Measurements from ENCODE around the gene CDK5R1.
A peak's percentile ranks its signal among the peaks of the same experiment; 100 is the strongest.

Gene CDK5R1

DNA sequence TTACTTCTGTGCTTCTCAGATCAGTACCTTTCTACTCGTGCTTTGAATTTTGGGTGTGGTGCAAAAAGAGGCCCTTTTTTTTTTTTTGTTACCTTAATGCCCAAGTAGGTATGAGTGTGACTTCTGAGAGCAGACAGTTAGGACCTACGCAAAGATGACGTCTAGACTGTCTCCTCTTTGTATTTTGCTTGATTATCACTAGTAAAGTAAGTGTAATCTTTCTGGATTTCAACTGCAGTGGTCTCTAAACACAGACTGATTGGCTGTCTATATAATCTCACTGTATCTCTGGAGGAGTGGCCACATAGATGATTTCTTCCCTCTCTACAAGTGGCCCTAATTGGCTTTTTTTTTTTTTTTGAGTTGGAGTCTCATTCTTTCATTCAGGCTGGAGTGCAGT, 11.5 kb upstream of the CDK5R1 start:
- DNase-seq, result no peak

DNA sequence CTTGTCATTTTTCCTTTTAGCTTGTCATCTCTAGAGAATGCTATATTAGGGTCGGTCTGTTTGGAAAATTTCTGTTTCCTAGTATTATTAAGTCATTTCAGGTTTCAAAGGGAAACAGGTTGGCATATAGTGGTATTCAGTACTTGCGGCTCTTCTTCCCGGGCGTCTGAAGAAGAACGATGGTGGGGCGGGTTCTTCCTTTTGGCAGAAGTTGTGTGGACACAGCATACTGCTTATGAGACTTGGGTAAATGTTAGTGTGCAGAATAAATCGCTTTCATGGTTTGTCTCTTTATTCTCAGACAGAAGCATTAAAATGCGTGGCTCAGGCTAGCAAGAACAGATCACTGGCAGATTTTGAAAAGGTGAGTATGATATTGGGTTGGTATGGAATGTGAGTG, 9.6 kb upstream of the CDK5R1 start:
- DNase-seq, result no peak

DNA sequence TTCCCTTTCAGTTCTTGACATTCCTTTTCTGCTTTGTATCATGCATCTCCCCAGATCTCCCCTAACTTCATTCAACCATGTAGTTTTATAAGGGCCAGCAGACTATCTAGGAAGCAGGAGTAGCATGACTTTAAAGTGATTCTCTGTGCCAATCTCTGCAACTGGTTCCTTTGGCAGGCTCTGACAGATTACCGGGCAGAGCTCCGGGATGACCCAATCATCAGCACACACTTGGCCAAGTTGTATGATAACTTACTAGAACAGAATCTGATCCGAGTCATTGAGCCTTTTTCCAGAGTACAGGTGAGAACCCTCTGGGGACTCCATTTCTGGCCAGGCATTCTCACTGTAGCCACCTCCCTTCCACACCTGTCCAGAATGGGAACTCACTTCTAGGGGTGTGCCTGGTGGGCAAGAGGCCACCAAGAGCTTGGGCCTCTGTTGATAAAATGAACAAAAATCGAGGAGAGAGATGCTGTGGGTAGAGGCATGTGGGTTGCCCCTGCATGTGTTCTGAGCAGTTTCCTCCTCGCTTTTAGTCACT, 7.6 kb upstream of the CDK5R1 start:
- no peak for DNase-seq

DNA sequence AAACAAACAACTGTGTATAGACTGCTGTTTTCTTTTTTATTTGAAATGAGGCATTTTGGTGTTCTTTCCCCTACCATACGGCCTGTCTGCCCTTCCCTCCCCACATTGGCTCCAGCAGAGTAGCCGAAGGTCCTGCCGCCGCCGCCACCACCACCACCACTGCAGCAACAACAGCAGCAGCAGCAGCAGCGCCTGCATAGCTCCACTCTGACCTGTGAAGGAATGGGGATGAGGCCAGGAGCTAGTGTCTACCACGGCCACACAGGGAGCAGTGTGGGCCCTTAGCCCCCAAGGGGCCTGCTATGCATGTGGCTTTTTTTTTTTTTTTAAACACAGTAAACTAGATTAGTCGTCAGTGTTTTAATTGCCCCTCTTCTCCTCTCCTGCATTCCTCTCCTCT, 5.6 kb upstream of the CDK5R1 start:
- no peak for DNase-seq

DNA sequence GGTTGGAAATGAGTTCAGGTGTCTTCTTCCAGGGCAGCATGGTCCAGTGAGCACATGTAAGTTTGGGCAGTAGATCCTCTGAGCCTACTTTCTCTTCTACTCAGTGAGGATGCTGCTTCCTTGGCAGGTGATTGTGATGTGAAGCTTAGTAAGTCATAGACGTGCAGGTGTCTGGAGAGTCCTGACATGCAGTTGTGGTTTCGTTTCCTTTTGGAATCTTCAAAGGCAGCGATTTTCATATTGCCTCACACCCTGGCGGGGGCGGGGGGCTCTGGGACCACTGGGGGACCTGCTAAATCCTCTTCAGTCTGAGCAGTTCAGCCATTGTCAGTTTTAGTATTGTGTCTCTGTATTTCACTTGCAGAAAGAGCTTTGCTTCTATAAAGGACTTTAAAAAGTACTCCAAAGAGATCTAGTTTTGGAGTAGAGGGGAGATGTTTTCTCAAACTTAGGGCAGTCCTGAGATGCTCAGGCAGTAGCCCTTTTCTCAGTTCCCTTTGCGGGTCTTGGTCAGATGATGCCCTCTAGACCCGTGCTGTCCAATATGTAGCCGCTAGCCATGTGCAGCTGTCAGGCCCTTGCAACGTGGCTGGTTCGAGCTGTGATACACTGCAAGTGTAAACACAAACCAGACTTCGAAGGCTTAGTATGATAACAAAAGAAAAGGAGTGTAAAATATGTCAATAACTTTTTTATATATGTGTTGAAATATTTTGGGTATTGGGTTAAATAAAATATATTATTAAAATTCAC, 4.0 kb upstream of the CDK5R1 start:
- no peak for DNase-seq

DNA sequence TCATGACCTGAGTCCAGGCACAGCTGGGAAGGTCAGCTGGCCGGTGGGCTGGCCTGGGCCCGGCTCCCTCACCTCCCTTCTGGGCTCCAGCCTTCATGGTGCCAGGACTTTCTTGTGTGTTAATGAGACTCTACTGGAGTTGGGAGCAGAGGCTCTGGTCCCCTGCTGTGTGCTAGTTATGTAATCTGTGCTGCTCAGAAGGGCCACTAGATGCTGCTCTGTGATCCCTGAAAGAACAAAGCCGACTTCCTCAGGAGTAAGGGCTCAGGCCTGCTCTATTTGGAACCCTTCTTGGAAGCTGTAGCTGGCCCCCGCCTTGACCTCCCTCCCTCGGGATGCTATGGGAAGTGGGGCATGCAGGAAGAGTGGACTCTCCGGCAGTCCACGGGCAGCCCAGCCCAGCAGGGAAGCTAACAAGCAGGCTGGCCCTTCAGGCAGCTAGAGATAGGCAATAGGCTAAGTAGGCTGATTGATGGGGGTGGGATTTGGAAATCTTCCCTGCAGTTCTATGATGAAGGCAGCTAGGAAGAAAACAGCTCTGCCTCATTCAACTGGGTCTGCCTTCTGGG, 3.3 kb upstream of the CDK5R1 start:
- DNase-seq, result peak; percentile 34

DNA sequence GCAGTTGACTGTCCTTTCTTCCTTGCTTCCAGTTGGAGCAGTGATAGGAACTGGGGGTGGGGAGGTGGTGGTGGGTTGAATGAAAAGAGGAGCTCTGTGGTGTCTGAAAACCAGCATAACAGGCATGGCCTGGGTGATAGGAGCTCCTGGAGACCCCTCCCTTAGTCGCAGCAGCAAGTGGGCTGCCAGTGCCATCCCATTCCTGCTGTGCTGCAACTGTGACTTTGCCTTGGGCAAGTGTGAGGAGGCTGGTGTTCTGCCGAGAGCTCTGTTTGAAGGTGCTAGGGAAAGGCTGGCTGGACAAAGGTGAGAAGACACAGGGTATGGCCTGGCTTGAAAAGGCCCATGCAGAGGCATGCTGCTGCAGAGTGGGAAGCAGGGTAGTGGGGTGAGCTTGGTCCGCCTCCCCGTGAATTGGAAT, 2.7 kb upstream of the CDK5R1 start:
- no peak for DNase-seq

DNA sequence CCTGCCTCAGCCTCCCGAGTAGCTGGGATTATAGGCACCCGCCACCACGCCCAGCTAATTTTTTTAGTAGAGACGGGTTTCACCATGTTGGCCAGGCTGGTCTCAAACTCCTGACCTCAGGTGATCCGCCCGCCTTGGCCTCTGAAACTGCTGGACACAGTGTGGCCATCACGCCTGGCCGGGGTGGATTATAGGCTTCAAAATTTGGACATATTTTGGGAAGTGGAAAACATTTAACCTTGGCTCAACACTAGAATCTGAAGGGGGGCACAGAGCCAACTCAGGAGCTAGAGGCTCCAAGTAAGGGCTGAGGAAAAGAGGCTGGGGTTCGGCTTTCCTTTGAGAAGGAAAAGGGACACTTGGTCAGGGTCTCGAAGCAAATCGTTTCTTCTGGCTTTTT, 2.2 kb upstream of the CDK5R1 start:
- DNase-seq, result no peak

DNA sequence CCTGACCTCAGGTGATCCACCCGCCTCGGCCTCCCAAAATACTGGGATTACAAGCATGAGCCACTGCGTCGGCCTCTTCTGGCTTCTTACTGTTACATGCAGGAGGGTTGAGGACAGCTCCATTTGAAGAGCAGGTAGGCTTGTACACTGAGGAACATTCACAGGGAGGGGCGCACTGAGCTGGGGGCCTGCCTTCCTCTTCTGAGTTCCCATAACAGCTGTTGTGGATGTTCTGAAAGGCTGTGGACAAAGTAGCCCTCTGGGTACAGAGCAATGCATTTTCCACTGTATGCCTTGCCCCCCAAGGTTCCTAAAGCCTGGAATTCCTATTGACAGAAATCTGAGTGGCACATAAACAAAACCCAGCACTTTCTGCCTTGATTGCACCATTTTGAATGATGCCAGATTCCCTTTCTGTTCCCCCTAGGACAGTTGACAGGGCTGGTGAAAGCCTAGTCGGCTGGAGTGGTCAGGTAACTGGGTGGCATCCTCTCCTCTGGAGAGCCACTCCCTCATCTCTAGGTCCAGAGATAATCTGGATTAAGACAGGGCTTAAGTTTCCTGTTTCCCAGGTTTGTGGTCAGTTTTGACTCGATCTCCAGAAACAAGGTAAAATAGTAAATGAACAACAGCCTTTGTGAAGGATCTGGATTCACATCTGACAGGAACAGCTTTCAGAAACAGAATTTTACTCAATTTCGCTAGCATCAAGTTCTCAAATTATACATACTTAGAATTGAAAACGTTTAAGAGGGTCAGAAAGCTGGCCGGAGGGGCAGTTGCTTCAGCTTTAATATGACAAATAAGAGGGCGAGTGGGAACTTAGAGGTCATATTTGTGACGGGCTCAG, 1.3 kb upstream of the CDK5R1 start:
- DNase-seq, result no peak

DNA sequence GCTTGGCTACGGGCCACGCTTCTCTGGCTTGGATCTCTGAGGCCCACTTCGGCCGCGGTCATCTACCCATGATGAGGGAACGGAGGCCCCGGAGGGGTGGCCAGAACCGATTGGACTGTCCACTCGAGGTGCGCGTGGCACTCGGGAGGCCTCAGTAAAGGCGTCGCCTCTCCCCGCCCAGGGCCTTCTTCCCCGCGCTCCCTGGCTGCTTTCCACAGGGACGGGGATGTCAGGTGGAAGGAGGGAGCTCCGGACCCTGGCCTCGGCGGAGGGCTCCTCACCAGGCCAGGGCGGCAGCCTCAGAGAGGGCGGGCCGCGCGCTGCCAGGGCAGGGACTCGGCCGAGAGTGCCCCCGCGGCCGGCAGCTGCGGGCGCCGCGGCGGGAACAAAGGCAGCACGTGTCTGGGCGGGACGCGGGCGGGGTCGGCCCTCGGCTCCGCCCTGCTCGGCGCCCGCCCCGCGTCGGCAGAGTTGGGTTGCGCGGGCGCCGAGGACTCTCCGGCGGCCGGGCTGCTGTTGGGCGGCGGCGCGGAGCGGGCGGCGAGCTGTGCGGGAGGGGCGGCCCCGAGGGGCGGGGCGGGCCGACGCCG, 587 bp upstream of the CDK5R1 start:
- DNase-seq, result peak; percentile 67

DNA sequence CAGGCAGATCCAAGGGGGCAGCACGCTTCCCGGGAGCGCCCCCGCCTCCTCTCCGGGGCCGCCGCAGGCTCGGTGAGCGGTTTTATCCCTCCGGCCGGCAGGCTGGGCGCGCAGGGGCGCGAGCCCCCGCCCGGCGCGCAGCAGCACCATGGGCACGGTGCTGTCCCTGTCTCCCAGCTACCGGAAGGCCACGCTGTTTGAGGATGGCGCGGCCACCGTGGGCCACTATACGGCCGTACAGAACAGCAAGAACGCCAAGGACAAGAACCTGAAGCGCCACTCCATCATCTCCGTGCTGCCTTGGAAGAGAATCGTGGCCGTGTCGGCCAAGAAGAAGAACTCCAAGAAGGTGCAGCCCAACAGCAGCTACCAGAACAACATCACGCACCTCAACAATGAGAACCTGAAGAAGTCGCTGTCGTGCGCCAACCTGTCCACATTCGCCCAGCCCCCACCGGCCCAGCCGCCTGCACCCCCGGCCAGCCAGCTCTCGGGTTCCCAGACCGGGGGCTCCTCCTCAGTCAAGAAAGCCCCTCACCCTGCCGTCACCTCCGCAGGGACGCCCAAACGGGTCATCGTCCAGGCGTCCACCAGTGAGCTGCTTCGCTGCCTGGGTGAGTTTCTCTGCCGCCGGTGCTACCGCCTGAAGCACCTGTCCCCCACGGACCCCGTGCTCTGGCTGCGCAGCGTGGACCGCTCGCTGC, 832 bp downstream of the CDK5R1 start:
- DNase-seq, result no peak

DNA sequence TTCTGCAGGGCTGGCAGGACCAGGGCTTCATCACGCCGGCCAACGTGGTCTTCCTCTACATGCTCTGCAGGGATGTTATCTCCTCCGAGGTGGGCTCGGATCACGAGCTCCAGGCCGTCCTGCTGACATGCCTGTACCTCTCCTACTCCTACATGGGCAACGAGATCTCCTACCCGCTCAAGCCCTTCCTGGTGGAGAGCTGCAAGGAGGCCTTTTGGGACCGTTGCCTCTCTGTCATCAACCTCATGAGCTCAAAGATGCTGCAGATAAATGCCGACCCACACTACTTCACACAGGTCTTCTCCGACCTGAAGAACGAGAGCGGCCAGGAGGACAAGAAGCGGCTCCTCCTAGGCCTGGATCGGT, 1.4 kb downstream of the CDK5R1 start:
- DNase-seq, result no peak

DNA sequence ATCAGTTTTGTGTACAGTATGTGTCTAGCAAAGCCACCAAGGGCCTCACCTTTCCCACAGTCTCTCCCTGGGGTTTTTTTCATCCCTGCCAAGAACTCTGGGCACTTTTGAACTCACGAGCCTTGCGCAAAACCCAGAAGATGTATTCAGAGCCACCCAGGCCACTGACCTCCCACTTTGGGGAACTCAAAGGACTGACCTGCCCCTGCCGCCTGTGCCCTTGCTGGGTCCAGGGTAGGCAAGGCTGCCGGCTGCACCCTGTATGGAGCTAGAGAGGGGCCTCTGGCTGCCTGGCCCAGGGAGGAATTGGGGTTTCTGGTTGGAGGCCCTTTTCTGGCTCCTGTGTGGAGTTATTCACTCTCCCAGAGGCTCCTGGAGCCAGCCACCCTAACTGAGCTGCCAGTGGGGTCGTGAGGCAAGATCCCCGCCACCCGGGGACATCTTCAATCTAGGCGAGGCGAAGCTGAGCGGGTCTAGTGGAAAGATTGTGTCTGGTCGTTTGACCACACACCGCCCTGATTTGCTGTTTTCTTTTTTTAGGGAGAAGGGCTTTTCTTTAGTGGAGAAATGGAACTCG, 1.9 kb downstream of the CDK5R1 start:
- DNase-seq, result no peak

DNA sequence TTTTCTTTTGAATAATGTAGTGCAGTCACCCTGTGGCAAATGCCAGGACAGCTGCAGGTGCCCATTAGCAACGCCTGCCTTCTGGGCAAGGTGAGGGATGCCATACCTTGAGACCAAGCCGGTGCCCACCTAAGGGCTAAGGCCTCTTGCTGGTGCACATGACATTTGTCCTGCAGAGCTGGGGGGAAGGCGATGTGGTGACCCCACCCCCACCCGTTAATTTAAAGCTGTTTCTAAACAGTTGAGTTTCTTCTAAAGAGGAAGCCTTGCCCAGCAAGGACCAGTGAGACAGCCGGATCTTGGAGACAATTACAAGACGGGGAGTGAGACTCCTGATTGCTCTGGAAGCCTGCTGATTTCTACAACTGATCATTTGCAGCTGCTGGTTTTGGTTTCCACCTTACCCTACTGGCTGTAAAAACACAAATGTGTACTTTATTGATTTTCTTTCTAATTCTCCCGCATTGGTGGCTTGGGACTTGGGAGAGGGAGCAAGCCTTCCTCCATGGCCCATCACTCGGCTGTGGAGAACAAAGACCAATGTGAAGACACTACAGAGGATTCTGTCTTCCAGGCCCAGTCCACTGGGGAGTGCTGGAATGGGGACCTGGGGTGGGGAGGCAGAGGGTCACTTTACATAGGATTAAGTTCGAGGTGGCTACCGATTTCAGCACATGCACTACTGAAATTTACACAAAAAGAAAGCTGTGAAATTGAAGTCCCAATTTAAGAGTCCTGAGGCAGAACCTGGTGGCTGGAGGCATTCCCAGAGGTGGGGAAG, 2.7 kb downstream of the CDK5R1 start:
- DNase-seq, result no peak

DNA sequence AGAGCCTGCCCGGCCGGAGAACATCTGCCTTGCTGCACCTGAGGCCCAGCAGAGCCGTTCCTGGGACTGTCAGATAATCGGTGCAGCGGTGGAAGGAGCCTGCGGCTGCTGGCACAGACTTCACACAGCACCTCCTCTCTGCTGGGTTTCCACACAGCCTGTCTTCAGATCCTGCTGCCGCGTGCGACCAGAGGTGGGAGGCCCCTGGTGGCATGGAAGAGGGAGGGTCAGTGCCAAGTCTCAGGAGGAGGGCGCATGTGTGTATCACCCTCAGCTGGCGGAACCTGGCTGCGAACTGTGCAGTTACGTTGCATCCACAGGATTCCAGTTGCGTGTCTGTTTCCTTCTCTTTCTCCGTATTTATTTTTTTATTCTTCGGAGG, 3.3 kb downstream of the CDK5R1 start:
- DNase-seq, result peak; percentile 24

DNA sequence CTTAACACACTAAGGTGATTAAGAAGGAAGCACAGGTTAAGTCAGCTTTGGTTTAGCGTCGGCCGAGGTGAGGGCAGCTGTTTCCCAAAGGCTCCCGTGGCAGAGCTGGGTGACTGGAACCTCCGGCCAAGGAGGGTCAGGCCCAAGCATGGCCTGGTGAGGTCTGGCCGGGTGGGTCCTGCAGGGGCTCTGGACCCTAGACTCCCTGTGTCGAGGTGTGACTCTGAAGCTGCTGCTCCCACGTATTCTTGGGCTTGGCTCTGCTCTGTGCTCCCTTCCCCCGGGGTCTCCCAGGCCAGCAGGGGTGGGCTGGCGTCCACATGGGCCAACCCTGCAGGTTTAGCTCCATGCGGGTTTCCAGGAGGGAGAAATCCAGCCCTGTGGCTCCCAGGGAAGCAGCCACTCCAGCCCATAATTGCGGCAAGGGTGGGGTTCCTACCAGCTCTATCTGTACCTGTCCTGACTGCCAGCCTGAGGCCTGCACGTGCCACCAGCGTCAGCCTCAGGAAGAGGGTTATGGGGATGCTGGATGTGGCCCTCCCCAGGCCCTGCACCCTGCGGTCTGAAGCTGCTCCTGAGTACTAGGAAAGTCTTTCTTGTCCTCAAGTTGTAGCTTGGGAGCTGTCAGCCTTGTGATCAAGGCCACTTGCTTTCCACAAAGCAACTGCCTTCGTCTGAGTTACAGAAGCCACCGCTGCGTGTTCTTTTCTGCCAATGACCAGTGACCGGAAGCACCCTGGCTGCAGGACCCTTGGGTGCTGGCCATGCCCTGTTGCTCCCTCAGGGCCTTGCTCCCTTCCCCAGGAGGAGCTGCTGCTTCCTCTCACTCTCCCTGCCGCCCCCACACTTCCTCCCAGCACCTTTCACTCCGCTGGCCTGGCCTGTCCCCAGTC, 4.8 kb downstream of the CDK5R1 start:
- DNase-seq, result peak; percentile 35

DNA sequence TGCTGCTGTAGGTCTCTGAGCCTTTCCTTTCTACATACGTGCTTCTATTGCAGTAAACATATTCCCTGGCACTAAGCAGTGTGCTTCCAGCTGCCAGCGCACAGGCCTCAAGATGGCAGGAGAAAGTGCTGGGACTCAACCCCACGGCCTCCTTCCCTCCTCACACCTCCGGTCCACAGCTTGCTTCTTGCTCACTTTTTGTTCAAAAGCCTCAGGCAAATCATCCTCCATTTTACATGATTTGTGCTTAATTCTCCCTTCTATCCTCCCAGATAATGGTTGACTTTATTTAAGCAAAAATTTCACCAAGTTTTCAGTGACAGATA, 5.4 kb downstream of the CDK5R1 start:
- no peak for DNase-seq

DNA sequence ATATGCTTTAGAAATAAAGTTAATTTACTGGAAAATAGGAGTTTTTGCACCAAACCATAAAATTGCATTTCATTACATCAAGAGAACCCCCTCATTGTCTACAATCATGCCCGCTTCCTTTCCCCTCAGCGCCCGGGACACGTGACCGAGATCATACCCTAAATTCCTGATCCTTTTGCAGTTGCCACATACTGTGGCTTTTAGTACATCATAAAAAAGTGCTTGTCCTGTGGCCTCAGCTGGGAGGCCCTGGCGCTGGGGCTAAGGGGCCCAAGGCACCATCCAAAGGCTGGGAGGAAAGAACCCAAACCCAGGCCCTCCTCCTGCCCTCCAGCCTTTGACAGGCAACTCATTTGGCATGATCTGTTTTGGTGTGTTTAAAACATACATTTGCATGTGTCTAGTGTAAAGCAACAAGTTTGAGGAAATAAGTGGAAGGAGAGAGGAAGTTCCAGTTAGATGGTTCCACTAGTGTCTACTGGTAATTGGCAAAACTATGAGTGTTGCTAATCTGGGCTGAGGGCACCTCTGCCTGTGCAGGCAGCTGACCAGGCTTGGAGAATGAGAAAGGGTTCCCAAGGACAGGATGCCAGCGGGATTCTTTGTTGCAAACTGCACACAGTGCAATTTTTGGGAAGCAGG, 6.0 kb downstream of the CDK5R1 start:
- no peak for DNase-seq

DNA sequence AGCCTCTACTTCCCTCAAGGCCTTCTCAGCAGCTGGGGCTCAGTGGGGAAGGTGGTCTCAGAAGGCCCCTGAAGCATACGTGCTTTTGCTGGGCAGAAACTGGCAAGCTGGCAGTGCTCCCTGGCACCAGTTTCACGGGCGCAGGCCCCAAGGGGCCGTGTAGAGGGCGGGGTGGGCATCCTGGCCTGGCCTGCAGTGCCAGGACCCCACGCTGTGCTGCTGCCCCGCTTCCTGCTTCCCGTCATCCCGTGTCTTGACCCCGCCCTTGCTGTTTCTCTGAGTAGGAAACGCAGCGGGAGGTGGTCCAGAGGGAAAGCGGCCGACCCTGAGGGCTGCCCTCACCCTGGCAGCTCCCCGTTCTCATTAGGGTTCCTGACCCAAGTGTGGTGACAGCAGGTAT, 6.8 kb downstream of the CDK5R1 start:
- DNase-seq, result no peak

DNA sequence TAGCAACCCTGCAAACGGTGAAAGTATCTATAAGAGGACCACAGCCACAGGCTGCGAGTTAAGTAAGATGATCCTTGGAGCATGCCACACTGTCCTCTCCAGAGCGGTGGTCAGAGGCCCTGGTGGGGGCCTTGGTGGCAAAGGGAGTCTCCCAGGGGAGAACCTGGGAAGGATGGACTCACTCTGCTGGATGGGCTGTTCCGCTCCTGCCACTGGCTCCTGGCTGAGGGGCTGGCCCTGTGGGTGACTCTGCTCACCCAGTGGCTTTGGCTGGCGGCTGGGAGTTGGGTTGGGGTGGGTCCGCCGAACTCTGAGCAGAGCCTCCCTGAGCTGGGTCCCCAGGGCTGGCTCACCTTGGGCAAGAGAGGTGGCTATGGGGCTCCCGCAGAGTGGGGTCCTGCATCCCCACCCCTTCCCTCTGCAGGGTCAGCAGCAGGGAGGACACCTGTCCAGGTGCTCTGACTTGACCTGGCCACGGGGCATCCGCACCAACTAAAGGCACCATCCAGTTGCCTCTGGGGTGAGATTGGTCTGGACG, 7.3 kb downstream of the CDK5R1 start:
- DNase-seq, result no peak

All from stimulated activated CD4-positive, alpha-beta T cell treated with anti-CD3 and anti-CD28 coated beads, Interleukin-4, amount 100 ng/mL, for 24 hours (primary cell).